ENCODE data around the gene TXNDC11.

DNA sequence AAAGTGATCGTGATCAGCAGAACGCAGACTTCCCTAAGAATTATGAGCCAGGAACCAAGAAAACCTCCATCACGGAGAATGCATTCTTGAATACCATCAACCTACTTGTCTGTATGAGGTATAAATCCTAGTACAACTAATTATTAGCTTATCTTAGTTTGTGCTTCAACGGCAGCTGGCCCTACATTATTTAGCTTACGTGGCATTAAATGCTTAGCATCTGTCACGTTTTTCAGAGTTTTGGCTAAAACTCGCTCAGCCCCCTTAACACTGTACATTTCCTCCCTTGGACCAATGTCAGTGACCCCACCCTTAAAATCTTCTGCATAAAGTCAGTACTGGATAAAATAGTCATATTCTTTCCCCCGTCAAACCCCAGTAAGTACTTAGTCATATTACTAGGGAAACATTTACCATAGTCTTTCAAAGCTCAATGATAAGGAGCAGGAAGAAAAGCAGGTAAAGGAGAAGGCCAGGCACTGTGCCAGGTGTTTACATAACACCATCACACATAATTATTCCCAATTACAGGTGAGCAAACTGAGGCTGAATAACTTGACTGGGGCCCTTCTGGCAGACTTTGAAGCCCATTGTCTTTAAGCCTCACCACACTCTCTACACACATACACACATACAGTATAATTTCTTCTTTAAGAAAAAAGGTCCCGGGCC lies 16.6 kb upstream of the TXNDC11 start:
- TF ChIP-seq, protein P1, sequence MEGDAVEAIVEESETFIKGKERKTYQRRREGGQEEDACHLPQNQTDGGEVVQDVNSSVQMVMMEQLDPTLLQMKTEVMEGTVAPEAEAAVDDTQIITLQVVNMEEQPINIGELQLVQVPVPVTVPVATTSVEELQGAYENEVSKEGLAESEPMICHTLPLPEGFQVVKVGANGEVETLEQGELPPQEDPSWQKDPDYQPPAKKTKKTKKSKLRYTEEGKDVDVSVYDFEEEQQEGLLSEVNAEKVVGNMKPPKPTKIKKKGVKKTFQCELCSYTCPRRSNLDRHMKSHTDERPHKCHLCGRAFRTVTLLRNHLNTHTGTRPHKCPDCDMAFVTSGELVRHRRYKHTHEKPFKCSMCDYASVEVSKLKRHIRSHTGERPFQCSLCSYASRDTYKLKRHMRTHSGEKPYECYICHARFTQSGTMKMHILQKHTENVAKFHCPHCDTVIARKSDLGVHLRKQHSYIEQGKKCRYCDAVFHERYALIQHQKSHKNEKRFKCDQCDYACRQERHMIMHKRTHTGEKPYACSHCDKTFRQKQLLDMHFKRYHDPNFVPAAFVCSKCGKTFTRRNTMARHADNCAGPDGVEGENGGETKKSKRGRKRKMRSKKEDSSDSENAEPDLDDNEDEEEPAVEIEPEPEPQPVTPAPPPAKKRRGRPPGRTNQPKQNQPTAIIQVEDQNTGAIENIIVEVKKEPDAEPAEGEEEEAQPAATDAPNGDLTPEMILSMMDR (IDR thresholded peaks at IDR 0.05; ENCODE audit: insufficient read depth, low read depth, low read length), result no peak
- no peak for TF ChIP-seq EZH2 (IDR thresholded peaks at IDR 0.05; ENCODE audit: insufficient read depth, low read length)
